GM20000 (cell line): Measurements from ENCODE around the gene TRIM25.

Experiments
- DNase-seq: peaks from one replicate; pipeline ENCODE4 v3.0.0; 2012; ENCODE audit warnings: low spot score
- CTCF ChIP-seq: IDR thresholded peaks from 2 replicates; pipeline ENCODE4 v1.5.1; 2012; ENCODE audit warnings: mild to moderate bottlenecking, control low read depth; ENCODE audit errors: extremely low read depth, missing control alignments

Gene TRIM25

GRCh38 chr17:56842577-56842976 is 71.3 kb downstream of the TRIM25 start:
- no peak for TF ChIP-seq CTCF
- DNase-seq, result no peak

GRCh38 chr17:56838687-56839086 is 75.2 kb downstream of the TRIM25 start:
- TF ChIP-seq CTCF, result no peak
- no peak for DNase-seq
